Type B pancreatic cell (in vitro differentiated cells): ENCODE measurements around the gene MRPL27. TPM values are rescaled to one million over a fixed set of nuclear protein-coding genes. Genes with fewer than 3 reads are reported as not detected.
A peak's percentile ranks its signal among the peaks of the same experiment; 100 is the strongest.

Source experiments
- DNase-seq: peaks from one replicate; pipeline ENCODE4 v3.0.0; 2021; ENCODE audit warnings: mixed read lengths; ENCODE audit not compliant: unreplicated experiment; ENCODE audit errors: extremely low spot score
- H3K27ac Mint-ChIP-seq: 2 replicates; pipeline ENCODE4 v1.8.0; 2021; ENCODE audit warnings: mild to moderate bottlenecking, mixed read lengths
- H3K27me3 Mint-ChIP-seq: 2 replicates; pipeline ENCODE4 v1.8.0; 2021; ENCODE audit warnings: mixed read lengths
- H3K36me3 Mint-ChIP-seq: 2 replicates; pipeline ENCODE4 v1.8.0; 2021; ENCODE audit warnings: mixed read lengths
- H3K4me1 Mint-ChIP-seq: one replicate; pipeline ENCODE4 v1.8.0; 2021; ENCODE audit warnings: mixed read lengths; ENCODE audit not compliant: unreplicated experiment
- H3K4me3 Mint-ChIP-seq: 2 replicates; pipeline ENCODE4 v1.8.0; 2021; ENCODE audit warnings: mild to moderate bottlenecking, mixed read lengths
- H3K9me3 Mint-ChIP-seq: 2 replicates; pipeline ENCODE4 v1.8.0; 2021; ENCODE audit warnings: mixed read lengths
- total RNA-seq: library from RNA; stranded (reverse); gene quantifications from 2 replicates; pipeline ENCODE4 v1.2.1, GENCODE V29; 2021; ENCODE audit warnings: low replicate concordance
- TF ChIP-seq, protein P1 (sequence below): fragments of 200-600 bp; sonication (generic); conservative IDR thresholded peaks from 2 replicates; pipeline ENCODE4 v1.5.0; 2021; ENCODE audit warnings: antibody characterized with exemption, mild to moderate bottlenecking

Gene MRPL27
- total RNA-seq, 1 donor from 2014 or later = 66.6 TPM

DNA sequence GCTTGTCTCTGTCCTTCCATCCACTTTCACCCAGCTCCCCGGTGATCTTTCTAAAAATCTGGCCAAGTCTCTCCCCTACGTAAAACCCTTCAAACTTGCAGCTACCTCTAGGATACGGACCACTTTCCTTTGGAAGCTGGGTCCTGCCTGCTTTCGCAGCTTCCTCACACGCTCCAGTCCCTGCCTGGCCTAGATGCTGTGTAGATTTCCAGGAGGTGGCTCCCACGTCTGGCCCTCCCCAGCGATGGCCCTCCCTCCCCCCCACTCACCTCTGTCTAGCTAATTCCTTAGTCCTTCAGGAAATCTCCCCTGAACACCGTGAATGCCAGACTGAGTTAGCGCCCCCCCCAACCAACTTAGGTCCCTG lies 24.9 kb upstream of the MRPL27 start:
- TF ChIP-seq, protein P1, sequence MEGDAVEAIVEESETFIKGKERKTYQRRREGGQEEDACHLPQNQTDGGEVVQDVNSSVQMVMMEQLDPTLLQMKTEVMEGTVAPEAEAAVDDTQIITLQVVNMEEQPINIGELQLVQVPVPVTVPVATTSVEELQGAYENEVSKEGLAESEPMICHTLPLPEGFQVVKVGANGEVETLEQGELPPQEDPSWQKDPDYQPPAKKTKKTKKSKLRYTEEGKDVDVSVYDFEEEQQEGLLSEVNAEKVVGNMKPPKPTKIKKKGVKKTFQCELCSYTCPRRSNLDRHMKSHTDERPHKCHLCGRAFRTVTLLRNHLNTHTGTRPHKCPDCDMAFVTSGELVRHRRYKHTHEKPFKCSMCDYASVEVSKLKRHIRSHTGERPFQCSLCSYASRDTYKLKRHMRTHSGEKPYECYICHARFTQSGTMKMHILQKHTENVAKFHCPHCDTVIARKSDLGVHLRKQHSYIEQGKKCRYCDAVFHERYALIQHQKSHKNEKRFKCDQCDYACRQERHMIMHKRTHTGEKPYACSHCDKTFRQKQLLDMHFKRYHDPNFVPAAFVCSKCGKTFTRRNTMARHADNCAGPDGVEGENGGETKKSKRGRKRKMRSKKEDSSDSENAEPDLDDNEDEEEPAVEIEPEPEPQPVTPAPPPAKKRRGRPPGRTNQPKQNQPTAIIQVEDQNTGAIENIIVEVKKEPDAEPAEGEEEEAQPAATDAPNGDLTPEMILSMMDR = no peak
- H3K27ac Mint-ChIP-seq = peak overlapping the region; percentile 94
- peak overlapping the region; percentile 97 for H3K4me3 Mint-ChIP-seq
- no peaks in the 10 kb centered on the region for H3K27me3 Mint-ChIP-seq
- no peaks in the 10 kb centered on the region for H3K9me3 Mint-ChIP-seq
- H3K36me3 Mint-ChIP-seq = peaks cover 21% of the 10 kb centered on the region
- H3K4me1 Mint-ChIP-seq = peaks cover 20% of the 10 kb centered on the region
- no peak for DNase-seq

DNA sequence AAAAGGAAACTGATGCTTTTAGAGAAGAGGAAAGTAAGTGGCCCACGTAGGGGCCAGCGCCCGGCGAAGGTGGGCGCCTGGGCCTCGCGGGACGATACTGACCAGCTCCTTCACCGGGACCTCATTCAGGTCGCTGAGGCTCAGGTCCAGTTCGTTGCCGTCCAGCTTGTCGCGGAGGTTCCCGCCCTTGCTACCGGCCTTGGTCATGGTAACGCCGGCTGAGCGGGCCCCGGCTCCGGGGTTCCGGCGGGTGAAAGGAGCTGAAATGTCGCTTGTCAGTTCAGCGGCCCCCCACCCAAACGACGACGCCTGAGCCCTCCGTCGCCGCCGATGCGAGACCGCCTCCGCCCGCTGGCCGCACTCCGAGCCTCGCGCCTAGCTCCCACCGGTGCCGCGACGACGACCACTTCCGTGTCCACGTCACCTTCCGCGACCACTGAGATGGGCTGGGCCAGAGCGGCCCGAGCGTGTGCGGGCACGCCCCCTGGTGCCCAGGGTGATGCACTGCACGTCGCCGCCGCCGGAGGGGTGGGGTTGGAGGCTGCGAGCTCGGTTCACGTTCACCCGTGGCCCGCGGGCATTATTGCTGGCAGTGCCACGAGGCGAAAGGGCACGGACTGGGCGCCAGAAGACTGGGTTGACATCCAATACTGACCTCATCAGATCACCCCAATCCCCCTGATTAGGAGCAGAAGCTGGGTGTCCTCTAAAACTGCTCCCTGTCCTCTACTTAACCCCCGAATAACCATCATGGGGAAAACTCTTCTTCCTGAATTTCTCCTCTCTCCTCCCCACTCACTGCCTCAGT lies 24.3 kb upstream of the MRPL27 start, which contains the start of gene LRRC59:
Gene LRRC59, minus strand, starts transcription at position 413 of the 808 bp plus-strand sequence. Its CDS starts 206 bp downstream, at position 207.
- peak; percentile 93 for DNase-seq
- H3K4me3 Mint-ChIP-seq = peak within 1 kb of the TSS; percentile 97
- H3K27ac Mint-ChIP-seq = peak within 1 kb of the TSS; percentile 94
- TF ChIP-seq, protein P1 = peak; percentile 99
- H3K36me3 Mint-ChIP-seq = peaks cover 24% of the 10 kb centered on the region
- H3K4me1 Mint-ChIP-seq = peaks cover 20% of the 10 kb centered on the region
- H3K27me3 Mint-ChIP-seq = no peaks in the 10 kb centered on the region
- no peaks in the 10 kb centered on the region for H3K9me3 Mint-ChIP-seq

DNA sequence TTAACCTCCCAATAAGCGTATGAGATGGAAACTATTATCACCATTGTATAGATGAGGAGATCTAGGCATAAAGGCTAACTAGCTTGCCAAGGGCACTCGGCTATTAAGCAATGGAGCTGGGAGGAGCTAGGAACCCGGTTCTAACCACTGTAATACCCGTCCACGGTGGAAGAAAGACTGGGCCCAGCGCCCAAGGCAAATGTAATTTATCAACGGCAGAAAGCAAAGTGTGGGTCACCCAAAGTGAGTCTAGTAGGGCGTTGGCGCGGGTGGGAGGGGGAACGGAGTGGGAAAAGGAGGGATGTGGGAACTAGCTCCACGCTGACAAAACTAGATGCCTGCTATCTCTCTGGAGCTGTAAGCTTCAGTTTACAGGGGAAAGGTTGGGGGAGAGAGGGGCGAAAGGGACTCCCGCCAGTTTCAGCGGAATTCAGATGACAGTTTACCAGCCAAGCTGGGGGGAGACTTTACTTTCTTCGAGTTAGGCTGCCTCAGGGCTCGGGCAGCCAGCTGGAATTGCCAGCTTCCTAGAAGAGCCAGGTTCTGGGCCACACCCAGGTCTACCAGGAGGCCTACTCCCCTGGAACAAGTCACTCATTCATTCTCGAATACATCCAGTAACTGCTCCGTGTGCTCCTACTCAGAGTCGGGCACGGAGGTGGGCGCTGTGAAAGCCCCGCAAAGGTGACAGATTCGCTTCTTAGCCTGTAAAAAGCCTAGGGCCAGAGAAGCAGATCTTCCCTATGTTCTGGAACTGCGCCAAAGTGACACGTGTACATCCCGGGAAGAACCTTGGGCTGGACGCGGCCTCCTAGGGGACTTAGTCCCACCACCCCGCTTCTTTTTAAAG lies 23.5 kb upstream of the MRPL27 start:
- H3K27ac Mint-ChIP-seq = peak overlapping the region; percentile 94
- H3K4me1 Mint-ChIP-seq = peaks cover 20% of the 10 kb centered on the region
- no peaks in the 10 kb centered on the region for H3K9me3 Mint-ChIP-seq
- H3K27me3 Mint-ChIP-seq = no peaks in the 10 kb centered on the region
- TF ChIP-seq, protein P1 = no peak
- H3K4me3 Mint-ChIP-seq = peak overlapping the region; percentile 97
- DNase-seq = no peak
- peaks cover 24% of the 10 kb centered on the region for H3K36me3 Mint-ChIP-seq

DNA sequence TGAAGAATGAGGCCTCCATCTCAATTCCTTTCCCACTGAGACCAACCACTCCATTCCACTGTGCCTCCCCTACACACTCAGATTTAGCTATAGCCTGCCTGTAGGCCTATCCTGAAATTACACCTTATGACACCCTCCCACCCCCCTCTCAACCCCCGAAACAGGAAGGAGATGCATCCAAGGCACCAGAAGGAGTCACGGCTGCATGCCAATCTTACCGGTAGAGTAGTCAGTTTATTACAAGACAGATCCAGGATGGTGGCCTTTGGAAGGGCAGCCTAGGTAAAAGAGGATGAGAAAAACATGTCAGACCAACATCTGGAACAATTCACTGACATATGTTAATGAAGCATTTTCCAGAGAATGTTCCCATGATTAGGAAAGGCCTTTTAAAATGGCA lies 21.7 kb upstream of the MRPL27 start:
- no peak for DNase-seq
- peak overlapping the region; percentile 70 for H3K27ac Mint-ChIP-seq
- peaks cover 20% of the 10 kb centered on the region for H3K4me1 Mint-ChIP-seq
- H3K36me3 Mint-ChIP-seq = peaks cover 24% of the 10 kb centered on the region
- no peaks in the 10 kb centered on the region for H3K27me3 Mint-ChIP-seq
- H3K4me3 Mint-ChIP-seq = peak overlapping the region; percentile 74
- TF ChIP-seq, protein P1 = no peak
- no peaks in the 10 kb centered on the region for H3K9me3 Mint-ChIP-seq

DNA sequence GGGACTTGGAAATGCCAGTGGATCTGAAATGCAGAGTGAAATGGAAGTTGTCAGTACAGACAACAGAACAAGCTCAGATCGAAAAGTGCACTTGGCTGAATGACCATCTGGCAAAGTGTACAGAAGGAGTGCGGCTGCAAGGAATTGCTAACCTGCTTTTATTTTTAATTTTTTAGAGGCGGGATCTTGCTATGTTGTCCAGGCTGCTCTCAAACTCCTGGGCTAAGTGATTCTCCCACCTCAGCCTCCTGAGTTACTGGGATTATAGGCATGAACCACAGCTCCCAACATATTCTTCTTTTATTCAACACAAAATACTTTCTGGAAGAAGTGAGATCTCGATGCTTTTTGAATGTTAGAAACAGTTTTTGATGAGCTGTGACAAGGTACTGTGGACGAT lies 20.7 kb upstream of the MRPL27 start:
- H3K27ac Mint-ChIP-seq = no peak overlapping the region
- no peak for DNase-seq
- no peaks in the 10 kb centered on the region for H3K27me3 Mint-ChIP-seq
- H3K9me3 Mint-ChIP-seq = no peaks in the 10 kb centered on the region
- H3K4me1 Mint-ChIP-seq = peaks cover 20% of the 10 kb centered on the region
- TF ChIP-seq, protein P1 = no peak
- H3K36me3 Mint-ChIP-seq = peaks cover 24% of the 10 kb centered on the region
- H3K4me3 Mint-ChIP-seq = no peak overlapping the region
